Limb (tissue), 2 donors: ENCODE data around the gene ZNFX1.
"Not testable (repeated sequence)": the region's sequence is repeated elsewhere in the genome, so short reads cannot be mapped to it uniquely, and the experiment has no call there.

Experiments
- DNase-seq, 2 donors: peaks; one replicate each; pipeline ENCODE4 v3.0.0-alpha.2; 2016; ENCODE audit errors: extremely low spot score in 2 of 2

ZNFX1 gene

DNA sequence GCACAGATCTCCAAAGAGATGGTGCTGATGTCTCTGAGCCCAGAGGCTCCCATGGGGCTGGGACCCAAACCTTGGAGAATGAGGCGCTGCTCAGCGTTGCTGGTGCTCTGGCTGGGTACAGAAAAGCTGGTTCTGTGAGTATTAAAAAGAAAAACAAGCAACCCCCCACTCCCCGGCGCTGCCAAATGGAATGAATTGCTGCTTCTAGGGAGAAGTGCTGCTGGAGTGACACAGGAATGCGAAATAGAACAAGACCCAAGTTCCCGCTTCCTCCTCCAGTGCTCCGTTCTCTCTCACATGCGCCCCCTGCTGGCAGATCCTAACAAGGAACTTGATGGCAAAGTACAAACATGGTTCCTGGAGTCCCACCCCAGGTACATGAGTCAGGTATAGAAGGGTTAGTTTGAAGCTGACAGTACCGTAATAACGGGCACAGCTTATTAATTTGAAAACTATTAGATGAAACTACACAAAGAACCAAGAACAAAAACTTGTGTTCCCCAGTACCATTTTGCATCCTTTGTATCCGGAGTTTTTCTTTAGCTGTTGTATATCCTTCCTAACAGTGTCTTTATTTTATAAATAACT, 60.8 kb downstream of the ZNFX1 start:
- peak; percentile 85 to 93 for DNase-seq

DNA sequence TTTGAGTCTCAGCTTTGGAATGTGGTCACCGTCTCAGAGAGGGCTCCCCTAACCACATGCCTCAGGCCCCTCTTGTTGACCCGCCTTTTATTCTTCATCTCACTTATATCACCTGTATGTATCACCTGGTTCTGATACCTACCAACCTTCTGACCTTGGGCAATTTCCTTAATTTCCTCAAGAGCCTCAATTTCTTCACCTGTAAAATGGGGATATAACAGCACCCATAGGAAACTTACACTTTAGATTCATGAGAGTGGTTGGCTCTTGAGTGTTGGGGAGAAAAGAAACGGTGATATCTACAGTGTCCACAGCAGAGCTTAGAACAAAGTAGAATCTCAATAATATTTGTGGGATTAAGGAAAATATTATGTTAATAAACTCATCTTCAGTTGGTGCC, 62.6 kb downstream of the ZNFX1 start:
- DNase-seq, result no peak

DNA sequence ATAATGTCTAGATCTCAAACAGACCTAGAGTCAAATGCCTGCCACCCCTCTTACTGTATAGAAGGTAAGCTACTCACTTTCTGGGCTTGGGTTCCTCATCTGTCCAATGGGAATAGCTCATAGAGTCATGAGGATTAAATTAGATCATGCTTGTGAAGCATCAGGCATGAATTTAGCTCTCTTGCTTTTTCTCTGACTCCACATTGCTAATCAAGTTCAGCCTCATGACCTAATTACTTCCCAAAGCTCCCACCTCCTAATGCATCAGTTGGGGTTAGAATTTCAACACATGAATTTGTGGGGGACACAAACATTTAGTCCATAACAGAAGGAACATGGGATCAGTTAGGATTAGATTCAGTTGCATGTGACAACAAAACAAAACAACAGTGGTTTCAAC, 63.3 kb downstream of the ZNFX1 start:
- no peak for DNase-seq

DNA sequence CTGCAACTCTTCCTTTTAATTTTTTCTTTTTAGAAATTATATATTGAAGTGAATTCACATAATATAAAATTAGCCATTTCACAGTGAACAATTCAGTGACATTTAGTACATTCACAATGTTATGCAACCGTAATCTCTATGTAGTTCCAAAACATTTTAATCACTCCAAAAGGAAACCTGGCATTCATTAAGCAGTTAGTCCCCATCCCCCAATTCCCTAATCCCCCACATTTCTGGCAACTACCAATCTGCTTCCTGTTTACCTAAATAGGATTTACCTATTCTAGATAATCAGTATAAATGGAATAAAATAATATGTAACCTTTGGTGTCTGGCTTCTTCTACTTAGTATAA, 67.1 kb downstream of the ZNFX1 start:
- DNase-seq, result no peak

- no peak for DNase-seq
These were observed 67.6 kb downstream of the ZNFX1 start for GRCh38 chr20:49210101-49210756.

- DNase-seq, result no peak
These were observed 70.8 kb downstream of the ZNFX1 start for GRCh38 chr20:49207076-49207475.

- DNase-seq, result no peak
These were observed 74.1 kb downstream of the ZNFX1 start for GRCh38 chr20:49203746-49204145.

GRCh38 chr20:49203011-49203410, 74.8 kb downstream of the ZNFX1 start:
- no peak for DNase-seq

- no peak for DNase-seq
These were observed 78.0 kb downstream of the ZNFX1 start for GRCh38 chr20:49199729-49200293.

DNA sequence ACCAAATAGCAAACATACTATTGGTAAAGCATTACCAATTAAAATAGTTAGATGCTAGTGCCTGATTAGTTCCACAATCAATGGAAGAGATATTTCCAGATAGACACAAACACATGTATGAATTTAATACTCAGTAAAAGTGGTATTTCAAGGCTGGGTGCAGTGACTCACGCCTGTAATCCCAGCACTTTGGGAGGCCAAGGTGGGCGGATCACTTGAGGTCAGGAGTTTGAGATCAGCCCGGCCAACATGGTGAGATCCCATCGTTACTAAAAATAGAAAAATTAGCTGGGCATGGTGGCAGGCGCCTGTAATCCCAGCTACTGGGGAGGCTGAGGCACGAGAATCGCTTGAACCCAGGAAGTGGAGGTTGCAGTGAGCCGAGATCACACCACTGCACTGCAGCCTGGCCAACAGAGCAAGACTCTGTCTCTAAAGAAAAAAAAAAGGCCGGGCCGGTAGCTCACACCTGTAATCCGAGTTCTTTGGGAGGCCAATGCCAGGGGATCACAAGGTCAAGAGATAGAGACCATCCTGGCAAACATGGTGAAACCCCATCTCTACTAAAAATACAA, 84.8 kb downstream of the ZNFX1 start:
- DNase-seq, result not testable (repeated sequence)
